SK-N-SH (cell line): ENCODE data around the gene OTOP3. TPM values are rescaled to one million over a fixed set of nuclear protein-coding genes. Genes with fewer than 3 reads are reported as not detected.
A peak's percentile ranks its signal among the peaks of the same experiment; 100 is the strongest.

Experiments
- CTCF ChIA-PET: fragments of 300-600, 350-600 bp; formaldehyde crosslinking; extraction: SDS; loops from one replicate; lab custom pipeline; 2021; lab: Yijun Ruan, JAX
- POLR2A ChIA-PET: fragments of 350-600 bp; sonication (Branson Sonifier 250); formaldehyde crosslinking; extraction: SDS; loops from one replicate; lab custom pipeline; 2020; ENCODE audit warnings: antibody characterized with exemption, inconsistent platforms; lab: Yijun Ruan, JAX
- DNase-seq: peaks from one replicate; pipeline ENCODE4 v3.0.0; 2012
- H2AFZ ChIP-seq: fragments of 200-600 bp; sonication (generic); 2 replicates; pipeline ENCODE4 v1.8.1; 2016; ENCODE audit warnings: antibody characterized with exemption, mild to moderate bottlenecking, low read depth
- H3F3A ChIP-seq: fragments of 200-600 bp; sonication (generic); replicated peaks from 2 replicates; pipeline ENCODE3; 2016; ENCODE audit warnings: antibody characterized with exemption, mild to moderate bottlenecking; ENCODE audit not compliant: insufficient read depth
- H3K27ac ChIP-seq, 2 experiments: fragments of 200-500 bp in 1 of 2; fragments of 200-600 bp in 1 of 2; sonication (Bioruptor generic) in 1 of 2; sonication (generic), shearing (Covaris generic) in 1 of 2; 2 replicates each; pipeline versions ENCODE4 v1.5.1 to v1.6.1; 2014 to 2016; ENCODE audit warnings: low read depth in 2 of 2, inconsistent platforms in 1 of 2, low read length in 1 of 2, mild to moderate bottlenecking in 1 of 2, mixed read lengths in 1 of 2
- H3K27me3 ChIP-seq: fragments of 200-600 bp; sonication (generic), shearing (Covaris generic); 2 replicates; pipeline ENCODE4 v1.6.1; 2016; ENCODE audit warnings: mixed run types; ENCODE audit not compliant: insufficient read depth
- H3K36me3 ChIP-seq, 2 experiments: fragments of 200-500 bp in 1 of 2; fragments of 200-600 bp in 1 of 2; sonication (Bioruptor generic) in 1 of 2; sonication (generic) in 1 of 2; replicated peaks in 1 of 2; 2 replicates each; pipeline versions ENCODE3 to v1.5.1; 2014 to 2016; ENCODE audit warnings: low read length in 1 of 2, mild to moderate bottlenecking in 1 of 2; ENCODE audit not compliant: insufficient read depth in 2 of 2, control insufficient read depth in 1 of 2
- H3K4me1 ChIP-seq, 2 experiments: fragments of 200-500 bp in 1 of 2; fragments of 200-600 bp in 1 of 2; sonication (Bioruptor generic) in 1 of 2; sonication (generic), shearing (Covaris generic) in 1 of 2; 2 replicates each; pipeline versions ENCODE4 v1.5.1 to v1.6.1; 2014 to 2016; ENCODE audit warnings: low read depth in 1 of 2, low read length in 1 of 2, mixed run types in 1 of 2; ENCODE audit not compliant: insufficient read depth in 2 of 2, control insufficient read depth in 1 of 2
- H3K4me2 ChIP-seq: fragments of 200-600 bp; sonication (generic), shearing (Covaris generic); 2 replicates; pipeline ENCODE4 v1.6.1; 2017; ENCODE audit warnings: mixed run types
- H3K4me3 ChIP-seq, 2 experiments: fragments of 200-500 bp in 1 of 2; fragments of 200-600 bp in 1 of 2; sonication (Bioruptor generic) in 1 of 2; sonication (generic), shearing (Covaris generic) in 1 of 2; 2 replicates each; pipeline versions ENCODE4 v1.5.1 to v1.8.1; 2014 to 2016; ENCODE audit warnings: low read depth in 2 of 2, inconsistent platforms in 1 of 2, low read length in 1 of 2, mild to moderate bottlenecking in 1 of 2, mixed read lengths in 1 of 2, moderate library complexity in 1 of 2
- H3K79me2 ChIP-seq: fragments of 200-600 bp; sonication (generic); 2 replicates; pipeline ENCODE4 v1.8.1; 2017; ENCODE audit warnings: mild to moderate bottlenecking; ENCODE audit not compliant: insufficient read depth
- H3K9ac ChIP-seq: fragments of 200-600 bp; sonication (generic); 2 replicates; pipeline ENCODE4 v1.6.1; 2017; ENCODE audit warnings: mixed run types
- H3K9me2 ChIP-seq: fragments of 200-600 bp; sonication (generic); 2 replicates; pipeline ENCODE4 v1.6.1; 2017; ENCODE audit warnings: mixed run types
- H3K9me3 ChIP-seq: fragments of 200-600 bp; sonication (generic); 2 replicates; pipeline ENCODE4 v1.6.1; 2017; ENCODE audit warnings: mixed run types, mild to moderate bottlenecking, moderate library complexity
- H4K20me1 ChIP-seq: fragments of 200-600 bp; sonication (generic); 2 replicates; pipeline ENCODE4 v1.6.1; 2017; ENCODE audit warnings: mild to moderate bottlenecking, mixed run types; ENCODE audit not compliant: insufficient read depth
- CTCF ChIP-seq: fragments of 200-600 bp; sonication (generic); IDR thresholded peaks from 2 replicates; pipeline ENCODE4 v1.6.1; 2017; ENCODE audit warnings: antibody characterized with exemption, mild to moderate bottlenecking, moderate library complexity
- ELF1 ChIP-seq: IDR thresholded peaks from 2 replicates; pipeline ENCODE4 v1.4.0; 2012
- FOXJ3 ChIP-seq: sonication (generic); formaldehyde crosslinking; IDR thresholded peaks from 2 replicates; pipeline ENCODE4 v1.5.1; 2020; ENCODE audit warnings: mild to moderate bottlenecking, missing genetic modification reagents
- GABPA ChIP-seq: IDR thresholded peaks from 2 replicates; pipeline ENCODE4 v1.4.0; 2012; ENCODE audit warnings: low read depth, mild to moderate bottlenecking
- IRF3 ChIP-seq: fragments of 150-350 bp; IDR thresholded peaks from 2 replicates; pipeline ENCODE4 v1.6.1; 2016; ENCODE audit warnings: mild to moderate bottlenecking, low read depth, low read length
- JUND ChIP-seq: IDR thresholded peaks from 2 replicates; pipeline ENCODE4 v1.4.0; 2012
- NRF1 ChIP-seq: IDR thresholded peaks from 2 replicates; pipeline ENCODE4 v1.6.1; 2012; ENCODE audit warnings: low read depth, mild to moderate bottlenecking, low read length
- PBX3 ChIP-seq: IDR thresholded peaks from 2 replicates; pipeline ENCODE4; 2012
- RXRA ChIP-seq: IDR thresholded peaks from 2 replicates; pipeline ENCODE4 v1.4.0; 2012; ENCODE audit warnings: low read depth, mild to moderate bottlenecking, borderline replicate concordance
- TEAD4 ChIP-seq: IDR thresholded peaks from 2 replicates; pipeline ENCODE4 v1.4.0; 2012; ENCODE audit warnings: mild to moderate bottlenecking, borderline replicate concordance; ENCODE audit not compliant: insufficient read depth
- USF1 ChIP-seq: IDR thresholded peaks from 2 replicates; pipeline ENCODE4 v1.4.0; 2012; ENCODE audit warnings: low read depth, borderline replicate concordance
- YY1 ChIP-seq: IDR thresholded peaks from 2 replicates; pipeline ENCODE4 v1.4.0; 2012; ENCODE audit warnings: low read depth, mild to moderate bottlenecking
- WGBS: methylation state at CpG from one replicate; pipeline ENCODE4 v1.1.6; 2017; ENCODE audit warnings: low lambda C conversion rate; 5-methylcytosine and 5-hydroxymethylcytosine counted together
- polyA plus RNA-seq, 3 experiments: library from polyadenylated mRNA; depleted of rRNA; stranded (reverse); fragments of >200 nt; gene quantifications; 2 replicates each; pipeline ENCODE4 v1.2.3, GENCODE V29; 2012
- TF ChIP-seq, protein P1 (sequence below): fragments of 150-350 bp; IDR thresholded peaks from 2 replicates; pipeline ENCODE4 v1.6.1; 2017; ENCODE audit warnings: antibody characterized with exemption, low read length, low read depth, borderline replicate concordance
- TF ChIP-seq, protein P2 (sequence below): IDR thresholded peaks from 2 replicates; pipeline ENCODE4 v1.4.0; 2012; ENCODE audit warnings: low read depth
- TF ChIP-seq, protein P3 (sequence below): IDR thresholded peaks from 2 replicates; pipeline ENCODE4 v1.6.1; 2012; ENCODE audit warnings: mild to moderate bottlenecking, low read depth, low read length, moderate library complexity

The OTOP3 gene
- polyA plus RNA-seq, 1 of the 3 experiments (the other 2 are of a cell fraction): not detected

GRCh38 chr17:74893936-74894671 lies 41.6 kb upstream of the OTOP3 start:
- CTCF ChIA-PET: interaction anchor here (0.6 to 3.5 kb wide), 7 partner anchors 29 to 220 kb away, joined by 3 to 18 read pairs (median 4); partner anchors contain the start of genes OTOP2 and USH1G
- no peak overlapping the region for H3K4me2 ChIP-seq
- no peaks in the 10 kb centered on the region for H4K20me1 ChIP-seq
- WGBS: 35% methylated on average over 22 of the region's 22 CpGs
- H3F3A ChIP-seq: no peaks in the 10 kb centered on the region
- no peak overlapping the region for H3K27ac ChIP-seq
- H2AFZ ChIP-seq: no peak overlapping the region
- H3K9me3 ChIP-seq: no peaks in the 10 kb centered on the region
- H3K79me2 ChIP-seq: no peaks in the 10 kb centered on the region
- peaks cover 0 to 6% of the 10 kb centered on the region in 2 experiments; a peak in 1 of 4 replicates for H3K4me1 ChIP-seq
- no peak overlapping the region for H3K9ac ChIP-seq
- H3K27me3 ChIP-seq: peaks cover 78% of the 10 kb centered on the region
- H3K4me3 ChIP-seq: peak overlapping the region in 1 of 2 experiments; percentile 43; a peak in 1 of 4 replicates
- no peak for TF ChIP-seq NRF1
- no peak for TF ChIP-seq USF1
- TF ChIP-seq, protein P1, sequence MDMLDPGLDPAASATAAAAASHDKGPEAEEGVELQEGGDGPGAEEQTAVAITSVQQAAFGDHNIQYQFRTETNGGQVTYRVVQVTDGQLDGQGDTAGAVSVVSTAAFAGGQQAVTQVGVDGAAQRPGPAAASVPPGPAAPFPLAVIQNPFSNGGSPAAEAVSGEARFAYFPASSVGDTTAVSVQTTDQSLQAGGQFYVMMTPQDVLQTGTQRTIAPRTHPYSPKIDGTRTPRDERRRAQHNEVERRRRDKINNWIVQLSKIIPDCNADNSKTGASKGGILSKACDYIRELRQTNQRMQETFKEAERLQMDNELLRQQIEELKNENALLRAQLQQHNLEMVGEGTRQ: no peak
- no peak for TF ChIP-seq YY1
- no peak for TF ChIP-seq FOXJ3 (CRISPR knock-in tag)
- TF ChIP-seq ELF1: no peak
- no peak for TF ChIP-seq JUND
- TF ChIP-seq, protein P2, sequence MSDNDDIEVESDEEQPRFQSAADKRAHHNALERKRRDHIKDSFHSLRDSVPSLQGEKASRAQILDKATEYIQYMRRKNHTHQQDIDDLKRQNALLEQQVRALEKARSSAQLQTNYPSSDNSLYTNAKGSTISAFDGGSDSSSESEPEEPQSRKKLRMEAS: no peak
- no peak for TF ChIP-seq RXRA
- TF ChIP-seq, protein P3, sequence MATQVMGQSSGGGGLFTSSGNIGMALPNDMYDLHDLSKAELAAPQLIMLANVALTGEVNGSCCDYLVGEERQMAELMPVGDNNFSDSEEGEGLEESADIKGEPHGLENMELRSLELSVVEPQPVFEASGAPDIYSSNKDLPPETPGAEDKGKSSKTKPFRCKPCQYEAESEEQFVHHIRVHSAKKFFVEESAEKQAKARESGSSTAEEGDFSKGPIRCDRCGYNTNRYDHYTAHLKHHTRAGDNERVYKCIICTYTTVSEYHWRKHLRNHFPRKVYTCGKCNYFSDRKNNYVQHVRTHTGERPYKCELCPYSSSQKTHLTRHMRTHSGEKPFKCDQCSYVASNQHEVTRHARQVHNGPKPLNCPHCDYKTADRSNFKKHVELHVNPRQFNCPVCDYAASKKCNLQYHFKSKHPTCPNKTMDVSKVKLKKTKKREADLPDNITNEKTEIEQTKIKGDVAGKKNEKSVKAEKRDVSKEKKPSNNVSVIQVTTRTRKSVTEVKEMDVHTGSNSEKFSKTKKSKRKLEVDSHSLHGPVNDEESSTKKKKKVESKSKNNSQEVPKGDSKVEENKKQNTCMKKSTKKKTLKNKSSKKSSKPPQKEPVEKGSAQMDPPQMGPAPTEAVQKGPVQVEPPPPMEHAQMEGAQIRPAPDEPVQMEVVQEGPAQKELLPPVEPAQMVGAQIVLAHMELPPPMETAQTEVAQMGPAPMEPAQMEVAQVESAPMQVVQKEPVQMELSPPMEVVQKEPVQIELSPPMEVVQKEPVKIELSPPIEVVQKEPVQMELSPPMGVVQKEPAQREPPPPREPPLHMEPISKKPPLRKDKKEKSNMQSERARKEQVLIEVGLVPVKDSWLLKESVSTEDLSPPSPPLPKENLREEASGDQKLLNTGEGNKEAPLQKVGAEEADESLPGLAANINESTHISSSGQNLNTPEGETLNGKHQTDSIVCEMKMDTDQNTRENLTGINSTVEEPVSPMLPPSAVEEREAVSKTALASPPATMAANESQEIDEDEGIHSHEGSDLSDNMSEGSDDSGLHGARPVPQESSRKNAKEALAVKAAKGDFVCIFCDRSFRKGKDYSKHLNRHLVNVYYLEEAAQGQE: no peak
- TF ChIP-seq IRF3: no peak
- no peak for TF ChIP-seq TEAD4
- no peak for TF ChIP-seq PBX3
- TF ChIP-seq CTCF: no peak
- no peak for TF ChIP-seq GABPA
- no peak for DNase-seq
- POLR2A ChIA-PET: interaction anchor here (1.7 kb wide), 1 partner anchor 21 kb away, joined by 7 read pairs; the partner anchor contains the start of gene FDXR
- no peaks in the 10 kb centered on the region for H3K36me3 ChIP-seq
- H3K9me2 ChIP-seq: no peaks in the 10 kb centered on the region
